Stimulated activated naive CD8-positive, alpha-beta T cell treated with anti-CD3 and anti-CD28 coated beads, Interleukin-15, amount 100 ng/mL, for 72 hours (primary cell): ENCODE measurements around the gene GABARAPL1.

ENCODE experiments used
- ATAC-seq: fragments of 150-1000 bp; cut with Tn5 transposase; 2 replicates; pipeline ENCODE4 v1.10.0; 2021; ENCODE audit warnings: mild to moderate bottlenecking, moderate library complexity
- DNase-seq, 2 donors: peaks; one replicate each; pipeline ENCODE4 v3.0.0; 2021 to 2022
- H3K27ac Mint-ChIP-seq, 2 donors: one replicate each; pipeline ENCODE4 v1.8.0; 2022; ENCODE audit warnings: mild to moderate bottlenecking in 2 of 2, mixed read lengths in 2 of 2, moderate library complexity in 2 of 2
- H3K27me3 Mint-ChIP-seq: one replicate; pipeline ENCODE4 v1.8.0; 2022; ENCODE audit warnings: mixed read lengths
- H3K4me1 Mint-ChIP-seq: one replicate; pipeline ENCODE4 v1.8.0; 2022; ENCODE audit warnings: mild to moderate bottlenecking, mixed read lengths
- H3K4me3 Mint-ChIP-seq, 2 donors: one replicate each; pipeline ENCODE4 v1.8.0; 2022; ENCODE audit warnings: mild to moderate bottlenecking in 2 of 2, mixed read lengths in 2 of 2, moderate library complexity in 1 of 2
- H3K9me3 Mint-ChIP-seq, 2 donors: one replicate each; pipeline ENCODE4 v1.8.0; 2022; ENCODE audit warnings: mixed read lengths in 2 of 2

GABARAPL1 gene

GRCh38 chr12:10241290-10241689 lies 28.6 kb downstream of the GABARAPL1 start:
- Mint-ChIP-seq H3K27ac (no peak overlapping the region), H3K4me3 (no peak overlapping the region), H3K27me3 (no peaks in the 10 kb centered on the region), H3K9me3 (peaks cover 0 to 7% of the 10 kb centered on the region in 2 donors), H3K4me1 (peaks cover 41% of the 10 kb centered on the region)
- ATAC-seq (no peak), DNase-seq (no peak)

- no peak for DNase-seq
- H3K27me3 Mint-ChIP-seq = no peaks in the 10 kb centered on the region
- H3K4me3 Mint-ChIP-seq = no peak overlapping the region
- H3K27ac Mint-ChIP-seq = no peak overlapping the region
- peaks cover 38% of the 10 kb centered on the region for H3K4me1 Mint-ChIP-seq
- ATAC-seq = no peak
- peaks cover 0 to 7% of the 10 kb centered on the region in 2 donors for H3K9me3 Mint-ChIP-seq
Measured at GRCh38 chr12:10241727-10242126, 29.1 kb downstream of the GABARAPL1 start.

- H3K4me1 Mint-ChIP-seq = peaks cover 35% of the 10 kb centered on the region
- H3K9me3 Mint-ChIP-seq = peaks cover 0 to under 1% of the 10 kb centered on the region in 2 donors
- no peaks in the 10 kb centered on the region for H3K27me3 Mint-ChIP-seq
- ATAC-seq = no peak
- H3K27ac Mint-ChIP-seq = no peak overlapping the region
- peak overlapping the region in 1 of 2 donors; percentile 23 for H3K4me3 Mint-ChIP-seq
- no peak for DNase-seq
Measured at GRCh38 chr12:10242539-10242938, 29.9 kb downstream of the GABARAPL1 start.

- H3K9me3 Mint-ChIP-seq = no peaks in the 10 kb centered on the region
- DNase-seq (peak; percentile 28 to 47), ATAC-seq (peak; percentile 80)
- H3K4me1 Mint-ChIP-seq = peaks cover 42% of the 10 kb centered on the region
- peak overlapping the region in 1 of 2 donors; percentile 57 for H3K27ac Mint-ChIP-seq
- H3K27me3 Mint-ChIP-seq = no peaks in the 10 kb centered on the region
- peak overlapping the region; percentile 66 to 82 for H3K4me3 Mint-ChIP-seq
Measured at GRCh38 chr12:10243818-10244520, 31.3 kb downstream of the GABARAPL1 start.

- Mint-ChIP-seq H3K27me3 (no peaks in the 10 kb centered on the region), H3K27ac (no peak overlapping the region), H3K4me3 (no peak overlapping the region), H3K9me3 (no peaks in the 10 kb centered on the region), H3K4me1 (peaks cover 49% of the 10 kb centered on the region)
- DNase-seq (no peak), ATAC-seq (no peak)
Measured at GRCh38 chr12:10247436-10248058, 34.9 kb downstream of the GABARAPL1 start.

- peak in 1 of 2 donors; percentile 40 for DNase-seq
- Mint-ChIP-seq H3K27me3 (no peaks in the 10 kb centered on the region), H3K9me3 (peaks cover under 1 to 13% of the 10 kb centered on the region in 2 donors), H3K4me1 (peaks cover 30% of the 10 kb centered on the region), H3K27ac (peak overlapping the region in 1 of 2 donors; percentile 35), H3K4me3 (peak overlapping the region; percentile 33 to 70)
- ATAC-seq = peak; percentile 92
Measured at GRCh38 chr12:10249690-10250455, 37.2 kb downstream of the GABARAPL1 start.

- H3K27ac Mint-ChIP-seq = no peak overlapping the region
- H3K27me3 Mint-ChIP-seq = no peaks in the 10 kb centered on the region
- ATAC-seq (no peak), DNase-seq (no peak)
- no peak overlapping the region for H3K4me3 Mint-ChIP-seq
- H3K9me3 Mint-ChIP-seq = peaks cover 16 to 24% of the 10 kb centered on the region in 2 donors
- peaks cover 30% of the 10 kb centered on the region for H3K4me1 Mint-ChIP-seq
Measured at GRCh38 chr12:10251669-10252068, 39.0 kb downstream of the GABARAPL1 start.

GRCh38 chr12:10252201-10252600 lies 39.5 kb downstream of the GABARAPL1 start:
- Mint-ChIP-seq H3K27me3 (no peaks in the 10 kb centered on the region), H3K9me3 (peaks cover 16 to 24% of the 10 kb centered on the region in 2 donors), H3K4me3 (no peak overlapping the region), H3K27ac (no peak overlapping the region), H3K4me1 (peaks cover 25% of the 10 kb centered on the region)
- ATAC-seq (no peak), DNase-seq (no peak)

GRCh38 chr12:10256064-10256463 lies 43.4 kb downstream of the GABARAPL1 start:
- Mint-ChIP-seq H3K4me1 (no peaks in the 10 kb centered on the region), H3K9me3 (peaks cover 23 to 34% of the 10 kb centered on the region in 2 donors), H3K27me3 (no peaks in the 10 kb centered on the region), H3K27ac (peak overlapping the region in 1 of 2 donors; percentile 76), H3K4me3 (no peak overlapping the region)
- ATAC-seq (no peak), DNase-seq (no peak)

GRCh38 chr12:10260927-10261326 lies 48.2 kb downstream of the GABARAPL1 start:
- ATAC-seq (no peak), DNase-seq (no peak)
- Mint-ChIP-seq H3K9me3 (peaks cover 12 to 15% of the 10 kb centered on the region in 2 donors), H3K4me3 (no peak overlapping the region), H3K27ac (no peak overlapping the region), H3K4me1 (no peaks in the 10 kb centered on the region), H3K27me3 (no peaks in the 10 kb centered on the region)

- Mint-ChIP-seq H3K4me3 (no peak overlapping the region), H3K27ac (no peak overlapping the region), H3K27me3 (no peaks in the 10 kb centered on the region), H3K4me1 (no peaks in the 10 kb centered on the region), H3K9me3 (no peaks in the 10 kb centered on the region)
- DNase-seq (no peak), ATAC-seq (no peak)
Measured at GRCh38 chr12:10268037-10268436, 55.4 kb downstream of the GABARAPL1 start.

- no peaks in the 10 kb centered on the region for H3K27me3 Mint-ChIP-seq
Measured at GRCh38 chr12:10272467-10272866, 59.8 kb downstream of the GABARAPL1 start.

More at GRCh38 chr12:10272467-10272866, 59.8 kb downstream of the GABARAPL1 start:
- peaks cover 12% of the 10 kb centered on the region for H3K4me1 Mint-ChIP-seq
- H3K4me3 Mint-ChIP-seq = no peak overlapping the region
- no peak overlapping the region for H3K27ac Mint-ChIP-seq
- ATAC-seq (no peak), DNase-seq (no peak)
- peaks cover 4 to 8% of the 10 kb centered on the region in 2 donors for H3K9me3 Mint-ChIP-seq
